ENCODE data around the gene KRTAP5-3.
"Not testable (repeated sequence)": the region's sequence is repeated elsewhere in the genome, so short reads cannot be mapped to it uniquely, and the experiment has no call there.

KRTAP5-3 gene

DNA sequence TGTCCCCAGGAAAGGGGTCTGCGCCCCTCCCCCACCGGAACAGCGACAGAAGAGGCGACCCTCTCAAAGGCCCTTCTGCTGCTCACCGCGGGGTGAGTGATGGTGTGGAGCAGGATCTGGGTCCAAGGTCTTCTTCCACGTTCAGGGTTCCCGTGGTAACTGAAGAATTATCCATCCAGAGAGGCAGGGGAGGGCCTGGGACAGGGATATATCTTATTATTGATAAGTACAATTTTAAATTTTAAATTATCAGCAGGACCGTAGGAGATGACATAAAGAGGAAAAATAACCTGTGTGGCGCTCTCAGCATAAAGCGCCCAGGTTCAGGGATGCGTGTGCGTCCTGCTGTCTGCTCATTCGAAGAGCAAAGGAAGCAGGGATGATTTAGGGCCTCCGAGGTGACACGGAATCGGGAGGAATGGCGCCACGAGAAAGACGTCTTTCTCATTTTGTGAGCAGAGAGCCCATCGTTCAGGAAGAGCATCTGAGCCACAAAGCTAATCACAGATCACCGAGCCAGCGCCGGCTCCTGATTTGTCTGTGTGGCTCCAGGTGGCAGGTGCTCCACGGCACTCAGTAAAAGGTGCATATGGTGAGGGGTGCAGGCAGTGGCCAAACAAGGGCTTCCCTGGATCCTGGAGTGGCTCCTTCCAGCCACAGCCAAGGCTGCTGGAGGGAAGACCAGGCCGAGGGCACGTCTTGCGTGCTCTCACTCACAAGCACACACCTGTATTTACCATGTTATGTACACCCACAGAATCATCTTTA, 40.6 kb upstream of the KRTAP5-3 start:
- FAIRE-seq: no peak
- no peak for DNase-seq (ENCODE audit: insufficient read length, low spot score)
- TF ChIP-seq, protein P1, sequence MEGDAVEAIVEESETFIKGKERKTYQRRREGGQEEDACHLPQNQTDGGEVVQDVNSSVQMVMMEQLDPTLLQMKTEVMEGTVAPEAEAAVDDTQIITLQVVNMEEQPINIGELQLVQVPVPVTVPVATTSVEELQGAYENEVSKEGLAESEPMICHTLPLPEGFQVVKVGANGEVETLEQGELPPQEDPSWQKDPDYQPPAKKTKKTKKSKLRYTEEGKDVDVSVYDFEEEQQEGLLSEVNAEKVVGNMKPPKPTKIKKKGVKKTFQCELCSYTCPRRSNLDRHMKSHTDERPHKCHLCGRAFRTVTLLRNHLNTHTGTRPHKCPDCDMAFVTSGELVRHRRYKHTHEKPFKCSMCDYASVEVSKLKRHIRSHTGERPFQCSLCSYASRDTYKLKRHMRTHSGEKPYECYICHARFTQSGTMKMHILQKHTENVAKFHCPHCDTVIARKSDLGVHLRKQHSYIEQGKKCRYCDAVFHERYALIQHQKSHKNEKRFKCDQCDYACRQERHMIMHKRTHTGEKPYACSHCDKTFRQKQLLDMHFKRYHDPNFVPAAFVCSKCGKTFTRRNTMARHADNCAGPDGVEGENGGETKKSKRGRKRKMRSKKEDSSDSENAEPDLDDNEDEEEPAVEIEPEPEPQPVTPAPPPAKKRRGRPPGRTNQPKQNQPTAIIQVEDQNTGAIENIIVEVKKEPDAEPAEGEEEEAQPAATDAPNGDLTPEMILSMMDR (IDR thresholded peaks at IDR 0.05; ENCODE audit: insufficient read depth, missing control alignments): no peak

DNA sequence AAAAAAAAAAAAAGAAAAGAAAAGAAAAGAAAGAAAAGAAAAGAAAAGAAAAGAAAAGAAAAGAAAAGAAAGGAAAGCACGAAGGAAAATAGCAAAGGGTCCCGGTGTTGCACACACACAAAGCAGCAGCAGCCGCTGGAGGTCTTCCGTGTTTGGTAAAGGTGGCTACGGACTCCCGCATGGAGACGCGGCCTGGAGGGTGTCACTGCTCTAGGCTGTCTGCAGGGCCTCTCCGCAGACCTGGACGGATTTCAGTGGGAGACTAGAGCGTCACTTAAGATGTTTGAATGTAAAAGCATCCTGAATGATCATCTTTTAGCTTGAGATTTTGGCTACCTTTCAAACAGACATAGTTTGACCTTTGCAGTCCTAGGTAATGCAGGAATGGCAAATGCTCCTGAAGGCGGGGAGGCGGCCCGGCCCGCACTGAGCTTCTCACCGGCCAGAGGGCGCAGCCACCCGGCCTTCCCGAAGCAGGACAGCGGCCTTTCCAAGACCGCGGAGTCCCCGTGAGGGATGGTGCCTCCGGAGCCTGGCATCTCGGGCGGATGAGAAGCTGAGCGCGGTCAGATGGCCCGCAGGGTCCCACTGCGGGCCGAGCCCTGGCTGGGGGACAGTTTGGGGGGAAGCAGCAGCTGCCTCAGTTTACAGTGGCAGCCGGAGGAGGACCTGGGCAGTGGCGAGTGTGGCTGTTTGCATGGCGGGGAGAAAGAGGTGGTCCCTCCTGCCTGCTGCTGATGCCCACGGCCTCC, 39.8 kb upstream of the KRTAP5-3 start:
- FAIRE-seq (no peak), DNase-seq (ENCODE audit: insufficient read length, low spot score) (no peak)
- TF ChIP-seq, protein P1 (IDR thresholded peaks at IDR 0.05; ENCODE audit: insufficient read depth, missing control alignments): no peak

DNA sequence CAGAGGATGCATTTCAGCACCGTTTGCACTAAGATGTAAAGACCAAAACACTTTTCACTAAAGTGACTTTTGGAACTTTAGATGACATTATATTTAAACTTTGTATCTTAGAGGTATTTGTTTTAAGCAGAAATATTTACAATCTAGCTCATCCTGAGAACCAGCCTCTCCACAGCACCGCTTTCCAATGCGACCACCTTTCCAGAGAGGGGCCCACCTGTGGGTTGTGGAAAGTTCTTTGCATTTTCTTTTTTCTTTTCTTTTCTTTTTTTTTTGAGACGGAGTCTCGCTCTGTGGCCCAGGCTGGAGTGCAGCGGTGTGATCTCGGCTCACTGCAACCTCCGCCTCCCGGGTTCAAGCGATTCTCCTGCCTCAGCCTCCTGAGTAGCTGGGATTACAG, 38.3 kb upstream of the KRTAP5-3 start:
- not testable (repeated sequence) for DNase-seq (ENCODE audit: insufficient read length, low spot score); FAIRE-seq

DNA sequence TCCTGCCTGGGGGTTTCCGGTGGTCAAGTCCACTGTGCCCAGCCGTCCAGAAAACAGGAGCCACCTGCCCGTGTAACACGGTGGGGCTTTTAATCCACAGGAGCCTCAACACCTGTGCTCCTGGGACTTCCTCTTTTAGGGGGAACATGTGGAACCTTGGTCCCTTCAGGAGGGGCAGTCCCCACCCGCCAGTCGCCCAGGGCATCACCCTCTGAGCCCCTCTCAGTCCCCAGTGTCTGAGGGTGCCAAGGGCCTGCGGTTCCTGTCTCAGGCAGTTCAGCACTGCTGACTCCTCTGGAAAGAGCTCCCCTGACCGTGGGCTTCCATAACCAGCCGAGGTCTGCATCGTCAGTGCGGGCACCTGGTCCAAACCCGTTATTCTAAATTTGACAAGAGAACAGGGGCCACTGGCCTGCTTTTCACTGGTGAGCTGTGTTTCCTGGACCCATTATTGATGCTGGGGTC, 37.1 kb upstream of the KRTAP5-3 start:
- no peak for DNase-seq (ENCODE audit: insufficient read length, low spot score)
- TF ChIP-seq, protein P1 (IDR thresholded peaks at IDR 0.05; ENCODE audit: insufficient read depth, missing control alignments): no peak
- no peak for FAIRE-seq

DNA sequence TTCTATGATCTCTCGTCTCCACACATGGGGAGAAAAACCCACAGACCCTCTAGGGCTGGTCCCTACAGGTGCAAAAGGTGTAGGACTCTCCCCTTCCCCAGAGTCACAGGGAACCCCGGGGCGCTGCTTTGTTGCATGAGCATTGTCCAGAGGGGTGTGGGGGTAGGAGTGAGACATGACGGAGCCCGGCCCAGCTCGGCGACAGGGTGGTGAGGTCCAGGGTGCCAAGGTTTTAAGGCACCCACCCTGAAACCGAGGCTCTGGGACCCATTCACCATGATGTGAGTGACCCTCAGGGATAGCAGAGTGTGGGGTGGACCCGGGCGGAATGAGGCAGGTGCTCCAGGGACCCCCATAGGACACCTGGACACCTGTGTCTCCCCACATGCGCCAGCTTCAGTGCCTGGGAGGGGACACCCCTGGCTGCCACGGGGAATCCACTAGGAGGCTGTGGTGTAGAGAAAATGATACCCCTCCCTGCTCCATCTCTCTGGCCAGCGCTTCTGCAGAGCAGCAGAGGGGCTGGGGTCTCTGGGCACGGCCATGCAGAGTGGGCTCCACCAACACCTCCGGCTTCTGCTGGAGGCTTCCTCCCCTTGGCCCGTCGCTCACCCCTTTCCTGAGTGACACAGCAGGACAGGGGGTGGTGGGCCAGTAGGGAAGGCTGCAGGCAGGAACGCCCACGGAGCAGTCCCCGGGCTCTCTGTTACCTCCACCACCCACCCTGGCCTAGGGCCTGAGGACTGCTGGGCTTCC, 36.5 kb upstream of the KRTAP5-3 start:
- TF ChIP-seq, protein P1 (IDR thresholded peaks at IDR 0.05; ENCODE audit: insufficient read depth, missing control alignments): no peak
- DNase-seq (ENCODE audit: insufficient read length, low spot score) (no peak), FAIRE-seq (no peak)

DNA sequence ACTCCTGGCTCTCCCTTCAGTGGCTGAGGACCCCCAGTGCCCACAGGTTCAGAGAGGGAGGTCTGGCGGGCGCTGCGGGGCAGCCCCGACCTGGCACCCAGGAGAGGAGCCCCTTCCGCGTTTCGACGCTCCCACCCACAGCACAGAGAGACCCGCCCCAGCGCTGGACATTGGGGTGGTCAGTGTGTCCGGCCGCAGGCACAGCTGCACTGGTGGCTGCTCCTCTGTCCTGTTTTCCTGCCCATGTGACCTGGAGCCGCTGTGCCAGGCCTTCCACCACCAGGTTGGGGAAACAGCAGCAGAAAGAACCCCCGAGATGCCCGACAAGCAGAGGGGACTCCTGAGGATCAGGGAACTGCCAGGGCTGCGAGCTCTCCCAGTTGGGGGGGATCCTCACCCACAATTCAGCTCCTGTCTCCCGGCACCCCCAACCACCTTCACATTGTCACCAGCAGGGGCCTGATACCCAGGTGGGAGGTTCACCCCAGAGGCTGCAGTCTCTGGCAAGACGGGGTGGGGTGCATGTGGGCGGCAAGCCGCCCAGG, 35.0 kb upstream of the KRTAP5-3 start:
- no peak for DNase-seq (ENCODE audit: insufficient read length, low spot score)
- TF ChIP-seq, protein P1 (IDR thresholded peaks at IDR 0.05; ENCODE audit: insufficient read depth, missing control alignments): no peak
- no peak for FAIRE-seq

Measured in D721Med (cell line).